IMR-90 (cell line): ENCODE results near the gene TOR2A. TPM values are rescaled to one million over a fixed set of nuclear protein-coding genes. Genes with fewer than 3 reads are reported as not detected.

Experiments
- ATAC-seq: fragments of 200-7000 bp; cut with Tn5 transposase; 2 replicates; pipeline ENCODE4 v1.9.1; 2020; ENCODE audit warnings: low read depth, mild to moderate bottlenecking, moderate library complexity
- BruUV-seq: library from RNA; stranded (reverse); fragments of 400-500 nt; replicated peaks from 2 replicates; lab custom pipeline; 2021; lab: Mats Ljungman, UMichigan
- CTCF ChIA-PET: fragments of 300-600 bp; formaldehyde crosslinking; extraction: SDS; loops from one replicate; lab custom pipeline; 2021; ENCODE audit warnings: antibody characterized with exemption; lab: Yijun Ruan, JAX
- POLR2A ChIA-PET: fragments of 300-600 bp; sonication (Branson Sonifier 250); formaldehyde crosslinking; loops from one replicate; lab custom pipeline; 2022; ENCODE audit warnings: antibody characterized with exemption; ENCODE audit not compliant: unreplicated experiment; lab: Charles Lee
- DNase-seq: peaks from one replicate; pipeline ENCODE4 v3.0.0; 2013
- H2AFZ ChIP-seq: replicated peaks from 2 replicates; pipeline ENCODE3; 2013; ENCODE audit warnings: low read length, mild to moderate bottlenecking; ENCODE audit not compliant: poor library complexity
- H2AK5ac ChIP-seq: 2 replicates; pipeline ENCODE4 v1.6.1; 2013; ENCODE audit warnings: low read depth, low read length, inconsistent platforms
- H2AK9ac ChIP-seq: replicated peaks from 2 replicates; pipeline ENCODE3; 2013; ENCODE audit warnings: mild to moderate bottlenecking, low read depth, low read length, moderate library complexity; ENCODE audit not compliant: poor library complexity
- H2BK120ac ChIP-seq: 2 replicates; pipeline ENCODE4 v1.6.1; 2013; ENCODE audit warnings: low read depth, low read length, inconsistent platforms
- H2BK15ac ChIP-seq: 3 replicates; pipeline ENCODE4 v1.6.1; 2013; ENCODE audit warnings: low read depth, low read length, inconsistent platforms
- H2BK20ac ChIP-seq: 2 replicates; pipeline ENCODE4 v1.6.1; 2013; ENCODE audit warnings: low read depth, mild to moderate bottlenecking, inconsistent platforms, low read length, moderate library complexity
- H2BK5ac ChIP-seq: 2 replicates; pipeline ENCODE4 v1.6.1; 2013; ENCODE audit warnings: mild to moderate bottlenecking, low read depth, low read length, inconsistent platforms; ENCODE audit not compliant: poor library complexity, severe bottlenecking
- H3K14ac ChIP-seq: replicated peaks from 2 replicates; pipeline ENCODE4 v1.6.1; 2013; ENCODE audit warnings: low read depth, low read length, inconsistent platforms
- H3K18ac ChIP-seq: 2 replicates; pipeline ENCODE4 v1.6.1; 2013; ENCODE audit warnings: low read depth, low read length, control low read depth
- H3K23ac ChIP-seq: 2 replicates; pipeline ENCODE4 v1.6.1; 2013; ENCODE audit warnings: low read depth, low read length, inconsistent platforms
- H3K27ac ChIP-seq: 2 replicates; pipeline ENCODE4 v1.5.1; 2013; ENCODE audit warnings: mild to moderate bottlenecking, control low read depth, low read length; ENCODE audit not compliant: insufficient read depth
- H3K27me3 ChIP-seq: 2 replicates; pipeline ENCODE4 v1.6.1; 2013; ENCODE audit warnings: low read length; ENCODE audit not compliant: control insufficient read depth, insufficient read depth
- H3K36me3 ChIP-seq: 2 replicates; pipeline ENCODE4 v1.6.1; 2013; ENCODE audit warnings: low read length, mixed read lengths; ENCODE audit not compliant: control insufficient read depth, insufficient read depth
- H3K4ac ChIP-seq: 2 replicates; pipeline ENCODE4 v1.6.1; 2013; ENCODE audit warnings: low read depth, low read length, inconsistent platforms
- H3K4me1 ChIP-seq: 2 replicates; pipeline ENCODE4 v1.6.1; 2013; ENCODE audit warnings: low read length, mixed read lengths; ENCODE audit not compliant: control insufficient read depth, insufficient read depth
- H3K4me2 ChIP-seq: 2 replicates; pipeline ENCODE4 v1.6.1; 2013; ENCODE audit warnings: low read depth, mild to moderate bottlenecking, control low read depth, low read length, moderate library complexity
- H3K4me3 ChIP-seq: 2 replicates; pipeline ENCODE4 v1.5.1; 2013; ENCODE audit warnings: low read depth, mild to moderate bottlenecking, control low read depth, low read length, moderate library complexity; ENCODE audit not compliant: insufficient read depth
- H3K56ac ChIP-seq: 2 replicates; pipeline ENCODE4 v1.6.1; 2013; ENCODE audit warnings: low read length, inconsistent platforms; ENCODE audit not compliant: insufficient read depth; ENCODE audit errors: extremely low read depth
- H3K79me1 ChIP-seq, 2 experiments: 2 replicates each; pipeline ENCODE4 v1.6.1; 2013; ENCODE audit warnings: low read length in 2 of 2, inconsistent platforms in 1 of 2, low read depth in 1 of 2
- H3K9ac ChIP-seq: 2 replicates; pipeline ENCODE4 v1.6.1; 2013; ENCODE audit warnings: low read depth, low read length, control low read depth
- H3K9me1 ChIP-seq: 2 replicates; pipeline ENCODE4 v1.6.1; 2013; ENCODE audit warnings: low read length, inconsistent platforms; ENCODE audit not compliant: insufficient read depth
- H3K9me3 ChIP-seq: 2 replicates; pipeline ENCODE4 v1.6.1; 2013; ENCODE audit warnings: low read length; ENCODE audit not compliant: control insufficient read depth, insufficient read depth
- H4K20me1 ChIP-seq: 2 replicates; pipeline ENCODE4 v1.6.1; 2013; ENCODE audit warnings: low read length, inconsistent platforms; ENCODE audit not compliant: insufficient read depth
- H4K5ac ChIP-seq: 2 replicates; pipeline ENCODE4 v1.6.1; 2013; ENCODE audit warnings: mild to moderate bottlenecking, low read depth, low read length, control low read depth
- H4K8ac ChIP-seq, 2 experiments: 2 replicates each; pipeline ENCODE4 v1.6.1; 2013; ENCODE audit warnings: low read depth in 2 of 2, low read length in 2 of 2, control low read depth in 1 of 2, inconsistent platforms in 1 of 2
- H4K91ac ChIP-seq: 2 replicates; pipeline ENCODE4 v1.6.1; 2013; ENCODE audit warnings: low read depth, low read length, inconsistent platforms; ENCODE audit not compliant: insufficient read depth
- BHLHE40 ChIP-seq: fragments of 150-350 bp; IDR thresholded peaks from 2 replicates; pipeline ENCODE4 v1.6.1; 2016; ENCODE audit warnings: mild to moderate bottlenecking, low read depth, low read length
- CEBPB ChIP-seq: IDR thresholded peaks from 2 replicates; pipeline ENCODE4 v1.6.1; 2012; ENCODE audit warnings: low read depth, low read length, improper control_type of control experiment
- CHD1 ChIP-seq: IDR thresholded peaks from 2 replicates; pipeline ENCODE4 v1.6.1; 2012; ENCODE audit warnings: low read depth, low read length, improper control_type of control experiment
- ELK1 ChIP-seq: fragments of 150-350 bp; IDR thresholded peaks from 2 replicates; pipeline ENCODE4 v1.6.1; 2016; ENCODE audit warnings: low read depth, mild to moderate bottlenecking, low read length, moderate library complexity, borderline replicate concordance
- FOS ChIP-seq: fragments of 150-350 bp; IDR thresholded peaks from 2 replicates; pipeline ENCODE4 v1.6.1; 2016; ENCODE audit warnings: low read depth, low read length
- MAFK ChIP-seq: IDR thresholded peaks from 2 replicates; pipeline ENCODE4 v1.6.1; 2012; ENCODE audit warnings: low read depth, low read length, improper control_type of control experiment
- MAZ ChIP-seq: IDR thresholded peaks from 2 replicates; pipeline ENCODE4 v1.6.1; 2012; ENCODE audit warnings: low read depth, mild to moderate bottlenecking, low read length, improper control_type of control experiment, moderate library complexity, borderline replicate concordance
- MXI1 ChIP-seq: IDR thresholded peaks from 2 replicates; pipeline ENCODE4 v1.6.1; 2012; ENCODE audit warnings: low read depth, mild to moderate bottlenecking, low read length, moderate library complexity, borderline replicate concordance
- NFE2L2 ChIP-seq: fragments of 150-350 bp; IDR thresholded peaks from 2 replicates; pipeline ENCODE4 v1.6.1; 2016; ENCODE audit warnings: low read depth, mild to moderate bottlenecking, low read length
- POLR2A ChIP-seq: IDR thresholded peaks from 2 replicates; pipeline ENCODE4 v1.6.1; 2012; ENCODE audit warnings: mild to moderate bottlenecking, low read depth, low read length
- RAD21 ChIP-seq: IDR thresholded peaks from 2 replicates; pipeline ENCODE4 v1.6.1; 2012; ENCODE audit warnings: low read length, improper control_type of control experiment
- RCOR1 ChIP-seq: IDR thresholded peaks from 2 replicates; pipeline ENCODE4 v1.6.1; 2012; ENCODE audit warnings: mild to moderate bottlenecking, low read length, improper control_type of control experiment; ENCODE audit not compliant: insufficient replicate concordance
- RFX5 ChIP-seq: IDR thresholded peaks from 2 replicates; pipeline ENCODE4 v1.8.0; 2012; ENCODE audit warnings: low read depth, mild to moderate bottlenecking, low read length, moderate library complexity
- SMC3 ChIP-seq: fragments of 150-350 bp; IDR thresholded peaks from 2 replicates; pipeline ENCODE4 v1.6.1; 2016; ENCODE audit warnings: low read depth, mild to moderate bottlenecking, antibody characterized with exemption, low read length, moderate library complexity
- WGBS, 2 experiments: methylation state at CpG; one replicate each; pipeline versions ENCODE4 v1.1.5 to v1.1.7; 2013; ENCODE audit warnings: missing lambda C conversion rate in 2 of 2; ENCODE audit not compliant: insufficient read length in 1 of 2; ENCODE audit errors: extremely low coverage in 2 of 2; 5-methylcytosine and 5-hydroxymethylcytosine counted together
- dilution Hi-C: fragments of 300-500 bp; cut with HindIII; formaldehyde crosslinking; loops from one replicate; pipeline ENCODE4 v1.14.3; 2018; ENCODE audit warnings: low sequenced_read_pairs; ENCODE audit not compliant: unreplicated experiment
- in situ Hi-C: fragments of 300-500 bp; cut with MboI; formaldehyde crosslinking; loops from 3 replicates; pipeline ENCODE4 v1.14.3; 2019; ENCODE audit warnings: low sequenced_read_pairs, inconsistent platforms, mixed read lengths
- intact Hi-C: fragments of 100-400 bp; cut with micrococcal nuclease; formaldehyde crosslinking; loops from 2 replicates; pipeline ENCODE4 v1.10.0; 2022
- polyA plus RNA-seq, 3 experiments: library from polyadenylated mRNA; depleted of rRNA; stranded (reverse); fragments of >200 nt; gene quantifications; 2 replicates each; pipeline ENCODE4 v1.2.3, GENCODE V29; 2012; ENCODE audit warnings: low replicate concordance in 1 of 3
- total RNA-seq: library from RNA; depleted of rRNA; stranded (reverse); fragments of >200 nt; gene quantifications from 2 replicates; pipeline ENCODE4 v1.2.3, GENCODE V29; 2012

The TOR2A gene
- total and polyA plus RNA-seq, 2 of the 4 experiments (the other 2 are of a cell fraction) = 0.90 to 12.5 TPM

GRCh38 chr9:127698386-127698785, 36.7 kb downstream of the TOR2A start:
- BruUV-seq = no TSS peak
- Histone ChIP-seq H3K4me2 (no peak overlapping the region), H3K36me3 (no peaks in the 10 kb centered on the region), H3K9me1 (no peaks in the 10 kb centered on the region; the same call in none of the 2 replicates), H3K9me3 (no peaks in the 10 kb centered on the region), H2AK5ac (no peak overlapping the region), H4K5ac (no peak overlapping the region), H2AK9ac (no peak overlapping the region), H2AFZ (no peak overlapping the region), H2BK120ac (no peak overlapping the region), H3K4me3 (no peak overlapping the region), H3K18ac (no peak overlapping the region), H4K8ac (peak overlapping the region in 1 of 2 experiments; percentile 91; a peak in 2 of 4 replicates), H2BK20ac (no peak overlapping the region), H2BK5ac (no peak overlapping the region), H4K20me1 (no peaks in the 10 kb centered on the region), H3K14ac (no peak overlapping the region), H3K4me1 (no peaks in the 10 kb centered on the region), H3K27ac (no peak overlapping the region), H2BK15ac (no peak overlapping the region), H3K79me1 (no peaks in the 10 kb centered on the region), H3K27me3 (no peaks in the 10 kb centered on the region), H4K91ac (no peak overlapping the region), H3K23ac (no peak overlapping the region), H3K9ac (no peak overlapping the region), H3K4ac (no peak overlapping the region), H3K56ac (no peak overlapping the region)
- ChIA-PET CTCF (no interaction called here), POLR2A (no interaction called here)
- WGBS, 2 experiments = no CpG with 5 or more reads among the region's 5 CpGs
- dilution Hi-C loops = no loop called here
- ATAC-seq (no peak), DNase-seq (no peak)
- in situ Hi-C loops = no loop called here
- no peak for TF ChIP-seq POLR2A
- no peak for TF ChIP-seq MXI1
- TF ChIP-seq CEBPB = no peak
- TF ChIP-seq MAZ = no peak
- no peak for TF ChIP-seq ELK1
- no peak for TF ChIP-seq MAFK
- no peak for TF ChIP-seq RAD21
- TF ChIP-seq CHD1 = no peak
- TF ChIP-seq NFE2L2 = no peak
- no peak for TF ChIP-seq FOS
- TF ChIP-seq BHLHE40 = no peak
- TF ChIP-seq RFX5 = no peak
- no peak for TF ChIP-seq RCOR1
- no peak for TF ChIP-seq SMC3
- intact Hi-C loops = no loop called here
